ENCODE data around the gene ST8SIA2. TPM values are rescaled to one million over a fixed set of nuclear protein-coding genes. Genes with fewer than 3 reads are reported as not detected.
"Not testable (repeated sequence)": the region's sequence is repeated elsewhere in the genome, so short reads cannot be mapped to it uniquely, and the experiment has no call there.

The ST8SIA2 gene
- total and polyA plus RNA-seq, 2 experiments from 2014 or later = not detected

DNA sequence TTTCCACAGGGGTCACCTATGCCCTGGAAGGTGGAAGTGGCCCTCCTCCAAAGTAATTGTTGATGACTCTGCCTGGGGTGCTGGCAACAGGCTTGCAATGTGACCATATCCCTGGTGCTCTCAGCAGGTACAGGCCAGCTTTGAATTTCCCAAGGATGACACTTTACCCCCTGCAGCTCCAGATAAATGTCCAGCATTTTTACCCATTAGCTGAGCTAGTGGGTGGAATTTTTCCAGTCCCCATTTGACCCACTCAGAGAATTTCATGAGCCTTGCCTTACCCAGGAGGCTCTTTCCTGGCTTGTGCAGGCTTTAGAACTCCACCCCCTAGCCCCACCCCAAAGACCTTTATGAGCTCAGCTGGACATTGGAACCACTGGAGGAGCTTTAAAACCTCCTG is 77.6 kb downstream of the ST8SIA2 start:
- in situ Hi-C loops (cut with MboI) = no loop called here

DNA sequence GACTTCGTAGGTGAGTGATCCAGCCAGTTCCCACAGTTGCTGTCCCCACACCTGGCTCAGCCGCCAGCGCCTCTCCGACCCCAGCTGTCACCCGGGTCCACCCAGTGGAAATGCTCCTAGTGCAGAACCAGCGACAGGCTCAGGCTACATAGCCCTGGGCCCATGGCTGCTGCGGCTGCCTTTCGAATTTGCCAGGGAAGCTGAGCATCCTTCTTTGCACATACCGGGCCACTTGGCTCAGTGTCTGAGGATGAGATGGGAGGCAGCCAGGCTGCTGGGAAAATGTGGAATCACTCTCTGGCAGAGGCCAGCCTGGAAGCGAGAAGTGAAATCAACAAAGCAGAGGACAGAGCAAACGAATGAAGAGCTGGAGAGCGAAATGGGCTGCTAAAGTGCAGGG is 80.1 kb downstream of the ST8SIA2 start:
- Histone ChIP-seq H3K9me2 (ENCODE audit: insufficient read depth) (no peaks in the 10 kb centered on the region), H3K4me3 (no peak overlapping the region), H3K79me2 (ENCODE audit: insufficient read depth) (no peaks in the 10 kb centered on the region), H3K27ac (no peak overlapping the region), H4K20me1 (ENCODE audit: insufficient read depth) (no peaks in the 10 kb centered on the region), H3K9ac (no peak overlapping the region), H3F3A (ENCODE audit: insufficient read depth) (no peaks in the 10 kb centered on the region), H3K36me3 (ENCODE audit: low read depth) (no peaks in the 10 kb centered on the region), H2AFZ (no peak overlapping the region), H3K9me3 (ENCODE audit: low read depth) (no peaks in the 10 kb centered on the region), H3K27me3 (replicated peaks; ENCODE audit: insufficient read depth) (no peaks in the 10 kb centered on the region), H3K4me2 (ENCODE audit: unreplicated experiment) (no peak overlapping the region), H3K4me1 (ENCODE audit: insufficient read depth) (no peaks in the 10 kb centered on the region)
- no peak for DNase-seq
- WGBS, 2 experiments (ENCODE audit: low coverage in 1 of 2, low lambda C conversion rate in 2 of 2, missing lambda C conversion rate in 2 of 2) = 43 to 46% methylated on average over 12 of the region's 12 CpGs
- TF ChIP-seq EZH2 (IDR thresholded peaks at IDR 0.05; ENCODE audit: insufficient read depth, poor library complexity, severe bottlenecking) = no peak
- no peak for TF ChIP-seq EZH2phosphoT487 (IDR thresholded peaks at IDR 0.05; ENCODE audit: insufficient read depth, low read depth)
- in situ Hi-C loops (cut with MboI) = no loop called here

More for the DNA sequence above, 77.6 kb downstream of the ST8SIA2 start:
- Histone ChIP-seq H3K27me3 (replicated peaks; ENCODE audit: insufficient read depth) (no peaks in the 10 kb centered on the region), H3F3A (ENCODE audit: insufficient read depth) (no peaks in the 10 kb centered on the region), H3K36me3 (ENCODE audit: low read depth) (no peaks in the 10 kb centered on the region), H3K9me3 (ENCODE audit: low read depth) (no peaks in the 10 kb centered on the region), H4K20me1 (ENCODE audit: insufficient read depth) (no peaks in the 10 kb centered on the region), H3K9ac (no peak overlapping the region), H3K4me2 (ENCODE audit: unreplicated experiment) (no peak overlapping the region), H3K27ac (no peak overlapping the region), H3K9me2 (ENCODE audit: insufficient read depth) (no peaks in the 10 kb centered on the region), H3K4me3 (no peak overlapping the region), H3K4me1 (ENCODE audit: insufficient read depth) (no peaks in the 10 kb centered on the region), H2AFZ (no peak overlapping the region), H3K79me2 (ENCODE audit: insufficient read depth) (no peaks in the 10 kb centered on the region)
- TF ChIP-seq EZH2 (IDR thresholded peaks at IDR 0.05; ENCODE audit: insufficient read depth, poor library complexity, severe bottlenecking) = no peak
- TF ChIP-seq EZH2phosphoT487 (IDR thresholded peaks at IDR 0.05; ENCODE audit: insufficient read depth, low read depth) = no peak
- DNase-seq = no peak

DNA sequence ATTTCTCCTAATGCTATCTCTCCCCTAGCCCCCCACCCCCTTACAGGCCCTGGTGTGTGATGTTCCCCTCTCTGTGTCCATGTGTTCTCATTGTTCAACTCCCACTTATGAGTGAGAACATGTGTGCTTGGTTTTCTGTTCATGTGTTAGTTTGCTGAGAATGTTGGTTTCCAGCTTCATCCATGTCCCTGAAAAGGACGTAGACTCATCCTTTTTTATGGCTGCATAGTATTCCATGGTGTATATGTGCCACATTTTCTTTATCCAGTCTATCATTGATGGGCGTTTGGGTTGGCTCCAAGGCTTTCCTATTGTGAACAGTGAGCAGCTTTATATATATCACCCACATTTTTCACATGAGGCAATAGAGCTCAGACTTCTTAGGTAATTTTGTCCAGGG is 86.0 kb downstream of the ST8SIA2 start:
- H4K20me1 ChIP-seq (ENCODE audit: insufficient read depth); H3K4me3 ChIP-seq; H3K9me3 ChIP-seq (ENCODE audit: low read depth); H3F3A ChIP-seq (ENCODE audit: insufficient read depth); H3K9ac ChIP-seq; H3K9me2 ChIP-seq (ENCODE audit: insufficient read depth); H3K27ac ChIP-seq; H3K4me2 ChIP-seq (ENCODE audit: unreplicated experiment); H3K79me2 ChIP-seq (ENCODE audit: insufficient read depth); H3K27me3 ChIP-seq (replicated peaks; ENCODE audit: insufficient read depth); in situ Hi-C loops (cut with MboI); H3K36me3 ChIP-seq (ENCODE audit: low read depth); H2AFZ ChIP-seq; H3K4me1 ChIP-seq (ENCODE audit: insufficient read depth); DNase-seq: not testable (repeated sequence)
- WGBS, 2 experiments (ENCODE audit: low coverage in 1 of 2, low lambda C conversion rate in 2 of 2, missing lambda C conversion rate in 2 of 2) = 9 to 12% methylated on average over 2 of the region's 2 CpGs

DNA sequence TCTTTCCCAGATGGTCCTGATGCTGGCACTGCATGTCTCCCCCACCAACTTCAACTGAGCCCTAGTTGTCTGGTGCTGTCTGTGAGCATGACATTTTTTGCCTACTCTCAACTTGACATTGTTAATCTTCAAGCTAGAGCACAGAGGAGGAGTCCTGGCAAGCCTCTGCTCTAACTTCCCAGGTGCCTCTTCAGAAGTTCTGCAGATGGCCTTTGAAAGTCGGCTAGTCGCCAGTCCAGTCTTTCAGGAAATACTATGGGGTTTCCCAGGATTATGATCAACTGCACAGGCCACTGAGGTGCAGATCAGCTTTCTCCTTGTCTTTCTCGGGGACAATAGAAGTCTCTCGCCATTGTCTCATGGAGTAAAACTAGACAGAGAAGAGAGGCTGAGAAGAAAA is 86.7 kb downstream of the ST8SIA2 start:
- Histone ChIP-seq H3K4me3 (no peak overlapping the region), H3F3A (ENCODE audit: insufficient read depth) (no peaks in the 10 kb centered on the region), H3K4me2 (ENCODE audit: unreplicated experiment) (no peak overlapping the region), H3K4me1 (ENCODE audit: insufficient read depth) (no peaks in the 10 kb centered on the region), H3K9me2 (ENCODE audit: insufficient read depth) (no peaks in the 10 kb centered on the region), H3K9ac (no peak overlapping the region), H3K79me2 (ENCODE audit: insufficient read depth) (no peaks in the 10 kb centered on the region), H4K20me1 (ENCODE audit: insufficient read depth) (no peaks in the 10 kb centered on the region), H3K27ac (no peak overlapping the region), H3K9me3 (ENCODE audit: low read depth) (no peaks in the 10 kb centered on the region), H3K36me3 (ENCODE audit: low read depth) (no peaks in the 10 kb centered on the region), H3K27me3 (replicated peaks; ENCODE audit: insufficient read depth) (no peaks in the 10 kb centered on the region), H2AFZ (no peak overlapping the region)
- in situ Hi-C loops (cut with MboI) = no loop called here
- TF ChIP-seq EZH2 (IDR thresholded peaks at IDR 0.05; ENCODE audit: insufficient read depth, poor library complexity, severe bottlenecking) = no peak
- TF ChIP-seq EZH2phosphoT487 (IDR thresholded peaks at IDR 0.05; ENCODE audit: insufficient read depth, low read depth) = no peak
- 46 to 62% methylated on average over 4 of the region's 4 CpGs for WGBS, 2 experiments (ENCODE audit: low coverage in 1 of 2, low lambda C conversion rate in 2 of 2, missing lambda C conversion rate in 2 of 2)
- no peak for DNase-seq

DNA sequence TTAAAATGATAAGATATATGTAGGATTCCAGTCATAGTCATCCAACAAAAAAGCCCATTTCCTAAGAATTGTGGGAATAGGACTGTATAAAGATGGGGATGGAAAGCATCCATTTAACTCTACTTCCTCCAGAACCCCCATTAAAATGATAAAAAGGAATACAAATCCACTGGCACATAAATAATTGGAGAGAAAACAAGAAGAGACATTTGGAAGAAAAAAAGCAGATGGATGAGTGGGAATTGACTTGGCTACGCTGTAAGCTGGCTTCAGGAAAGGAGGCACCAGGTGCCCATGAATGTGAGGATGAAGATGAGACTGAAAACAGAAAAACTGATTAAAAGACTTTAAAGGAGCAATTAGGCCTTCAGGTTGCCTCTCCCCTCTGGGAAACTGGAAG is 91.8 kb downstream of the ST8SIA2 start:
- TF ChIP-seq EZH2phosphoT487 (IDR thresholded peaks at IDR 0.05; ENCODE audit: insufficient read depth, low read depth) = no peak
- TF ChIP-seq EZH2 (IDR thresholded peaks at IDR 0.05; ENCODE audit: insufficient read depth, poor library complexity, severe bottlenecking) = no peak
- 40 to 41% methylated on average over 1 of the region's 1 CpG for WGBS, 2 experiments (ENCODE audit: low coverage in 1 of 2, low lambda C conversion rate in 2 of 2, missing lambda C conversion rate in 2 of 2)

More for the DNA sequence above, 91.8 kb downstream of the ST8SIA2 start:
- Histone ChIP-seq H3K4me2 (ENCODE audit: unreplicated experiment) (no peak overlapping the region), H3K79me2 (ENCODE audit: insufficient read depth) (no peaks in the 10 kb centered on the region), H3K9me3 (ENCODE audit: low read depth) (no peaks in the 10 kb centered on the region), H3K4me3 (no peak overlapping the region), H2AFZ (no peak overlapping the region), H3K9me2 (ENCODE audit: insufficient read depth) (no peaks in the 10 kb centered on the region), H3K27ac (no peak overlapping the region), H4K20me1 (ENCODE audit: insufficient read depth) (no peaks in the 10 kb centered on the region), H3K36me3 (ENCODE audit: low read depth) (no peaks in the 10 kb centered on the region), H3K27me3 (replicated peaks; ENCODE audit: insufficient read depth) (no peaks in the 10 kb centered on the region; the same call in 1 of the 2 replicates), H3F3A (ENCODE audit: insufficient read depth) (no peaks in the 10 kb centered on the region), H3K4me1 (ENCODE audit: insufficient read depth) (no peaks in the 10 kb centered on the region), H3K9ac (no peak overlapping the region)
- in situ Hi-C loops (cut with MboI) = no loop called here
- no peak for DNase-seq
